Spleen (tissue), 11 donors: Measurements from ENCODE around the gene SNAP47. TPM values are rescaled to one million over a fixed set of nuclear protein-coding genes. Genes with fewer than 3 reads are reported as not detected.

Experiments
- DNase-seq: peaks from one replicate; pipeline ENCODE4 v3.0.0-alpha.2; 2020
- H3K27ac ChIP-seq, 8 donors: fragments of 200-600 bp; sonication (generic) in 7 of 8; 1 replicate in 4 of 8; 2 replicates in 4 of 8; pipeline versions ENCODE4 v1.5.0 to v1.8.0; 2016 to 2021; ENCODE audit warnings: inconsistent platforms in 4 of 8, mild to moderate bottlenecking in 4 of 8, moderate library complexity in 1 of 8
- H3K27me3 ChIP-seq, 7 donors: fragments of 200-600 bp; sonication (generic) in 6 of 7; replicated peaks in 1 of 7; 1 replicate in 4 of 7; 2 replicates in 3 of 7; pipeline versions ENCODE4 v1.5.0 to v1.8.0; 2016 to 2021; ENCODE audit warnings: inconsistent platforms in 3 of 7, mild to moderate bottlenecking in 1 of 7
- H3K36me3 ChIP-seq, 6 donors: fragments of 200-600 bp; sonication (generic) in 5 of 6; 1 replicate in 4 of 6; 2 replicates in 2 of 6; pipeline versions ENCODE4 v1.5.0 to v1.8.0; 2016 to 2021; ENCODE audit warnings: inconsistent platforms in 2 of 6
- H3K4me1 ChIP-seq, 6 donors: fragments of 200-600 bp; sonication (generic) in 5 of 6; 1 replicate in 3 of 6; 2 replicates in 3 of 6; pipeline versions ENCODE4 v1.5.0 to v1.8.0; 2016 to 2021; ENCODE audit warnings: inconsistent platforms in 3 of 6
- H3K4me3 ChIP-seq, 8 donors: fragments of 200-600 bp; sonication (generic) in 7 of 8; 1 replicate in 4 of 8; 2 replicates in 4 of 8; pipeline versions ENCODE4 v1.5.0 to v1.8.0; 2016 to 2021; ENCODE audit warnings: inconsistent platforms in 4 of 8, mild to moderate bottlenecking in 4 of 8, moderate library complexity in 2 of 8
- H3K9me3 ChIP-seq, 8 donors: fragments of 200-600 bp; sonication (generic) in 7 of 8; 1 replicate in 4 of 8; 2 replicates in 4 of 8; pipeline versions ENCODE4 v1.5.0 to v1.8.0; 2016 to 2021; ENCODE audit warnings: inconsistent platforms in 4 of 8
- POLR2A ChIP-seq, 3 donors: fragments of 450-650 bp; IDR thresholded peaks; one replicate each; pipeline ENCODE4 v1.5.1; 2017; ENCODE audit warnings: antibody characterized with exemption in 3 of 3, mild to moderate bottlenecking in 1 of 3
- POLR2AphosphoS5 ChIP-seq, 3 donors: sonication (generic); formaldehyde crosslinking; IDR thresholded peaks; one replicate each; pipeline ENCODE4 v1.5.1; 2017; ENCODE audit warnings: antibody characterized with exemption in 3 of 3
- WGBS, 5 donors: extraction: QIAGEN DNeasy Blood & Tissue Kit in 3 of 5; methylation state at CpG; one replicate each; pipeline versions ENCODE4 v1.1.5 to v1.1.7; 2013 to 2018; 5-methylcytosine and 5-hydroxymethylcytosine counted together
- intact Hi-C: fragments of 100-400 bp; cut with DNase I; formaldehyde crosslinking; loops from one replicate; pipeline ENCODE4 v1.15.0; 2023; ENCODE audit warnings: low total_unique reads
- polyA plus RNA-seq, 3 donors: library from polyadenylated mRNA; stranded (reverse); fragments of 200-250 nt; gene quantifications; one replicate each; pipeline ENCODE4 v1.2.1, GENCODE V29; 2013
- total RNA-seq, 7 donors: library from RNA; depleted of rRNA in 3 of 7; stranded (reverse); fragments of >200 nt in 3 of 7; fragmentation: NEBNext Ultra II Directional in 4 of 7; extraction: Animal tissue kit (Norgen Biotek cat#: 25700) in 4 of 7; gene quantifications; one replicate each; pipeline versions ENCODE4 v1.1.0 to v1.2.1, GENCODE V29; 2016 to 2021
- TF ChIP-seq, protein P1 (sequence below), 11 experiments: fragments of 200-600 bp in 7 of 11; fragments of 450-650 bp in 4 of 11; sonication (generic) in 4 of 11; IDR thresholded peaks in 8 of 11; conservative IDR thresholded peaks in 3 of 11; 1 replicate in 7 of 11; 2 replicates in 4 of 11; pipeline versions ENCODE4 v1.4.0 to v1.8.0; 2016 to 2021; ENCODE audit warnings: antibody characterized with exemption in 11 of 11, inconsistent platforms in 4 of 11, mild to moderate bottlenecking in 1 of 11
- donor health status: healthy with polysubstance abuse.
- donor health status: DM: no; HTN: no; CAD: no; lungs with moderate emphysema.
- donor health status: DM: no; HTN: no; CAD: no.
- donor health status: Bipolar disorder and iron deficiency.
- donor health status: healthy.
- donor health status: DM: no; HTN: no; CAD: no.
- donor health status: DM: yes; HTN: yes; CAD: no.

The SNAP47 gene
- total and polyA plus RNA-seq, 10 donors, result 10.0 to 42.7 (median 22.1) TPM

DNA sequence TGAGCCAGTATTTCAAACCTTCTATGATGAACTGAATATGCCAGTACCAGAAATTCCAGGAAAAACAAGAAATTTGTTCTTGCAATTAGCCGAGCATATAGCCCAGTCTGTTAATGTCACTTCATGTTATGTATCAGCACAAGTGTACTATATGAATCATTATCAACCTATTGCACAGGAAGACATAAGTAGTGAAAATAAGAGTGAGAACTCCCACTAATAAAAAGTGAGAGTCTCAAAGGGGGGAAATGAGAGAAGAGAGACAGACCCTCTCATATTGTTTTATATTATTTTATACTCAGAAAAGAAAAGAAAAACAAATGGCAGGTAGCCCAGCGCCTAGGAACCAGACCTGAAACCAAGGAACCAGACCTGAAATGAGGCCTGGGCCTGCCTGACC lies 16.3 kb upstream of the SNAP47 start:
- H3K9me3 ChIP-seq, result peaks cover 0 to 100% (median 95%) of the 10 kb centered on the region in 8 donors
- no peaks in the 10 kb centered on the region for H3K27me3 ChIP-seq
- no peak overlapping the region for H3K27ac ChIP-seq

DNA sequence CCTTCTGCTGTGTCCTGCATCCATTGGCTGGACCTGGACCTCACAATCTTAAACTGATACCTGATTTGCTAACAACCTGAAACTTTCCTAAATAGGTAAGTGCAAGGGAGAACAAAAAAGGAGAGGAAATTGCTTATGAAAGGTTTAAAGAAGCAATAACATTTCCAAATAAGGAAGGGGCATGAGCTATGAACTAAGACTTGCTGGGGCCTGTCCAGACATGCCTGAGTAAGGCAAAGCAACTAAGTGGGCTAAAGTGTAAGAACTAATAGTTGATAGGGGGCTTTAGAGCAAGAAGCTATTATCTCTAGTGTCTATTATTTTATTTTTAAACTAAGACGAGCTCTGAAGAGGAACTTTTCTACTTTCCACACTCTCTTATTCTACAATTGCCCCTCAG lies 11.8 kb upstream of the SNAP47 start:
- TF ChIP-seq POLR2A (IDR thresholded peaks at IDR 0.05) (no peak), POLR2AphosphoS5 (IDR thresholded peaks at IDR 0.05) (no peak)
- TF ChIP-seq, protein P1, sequence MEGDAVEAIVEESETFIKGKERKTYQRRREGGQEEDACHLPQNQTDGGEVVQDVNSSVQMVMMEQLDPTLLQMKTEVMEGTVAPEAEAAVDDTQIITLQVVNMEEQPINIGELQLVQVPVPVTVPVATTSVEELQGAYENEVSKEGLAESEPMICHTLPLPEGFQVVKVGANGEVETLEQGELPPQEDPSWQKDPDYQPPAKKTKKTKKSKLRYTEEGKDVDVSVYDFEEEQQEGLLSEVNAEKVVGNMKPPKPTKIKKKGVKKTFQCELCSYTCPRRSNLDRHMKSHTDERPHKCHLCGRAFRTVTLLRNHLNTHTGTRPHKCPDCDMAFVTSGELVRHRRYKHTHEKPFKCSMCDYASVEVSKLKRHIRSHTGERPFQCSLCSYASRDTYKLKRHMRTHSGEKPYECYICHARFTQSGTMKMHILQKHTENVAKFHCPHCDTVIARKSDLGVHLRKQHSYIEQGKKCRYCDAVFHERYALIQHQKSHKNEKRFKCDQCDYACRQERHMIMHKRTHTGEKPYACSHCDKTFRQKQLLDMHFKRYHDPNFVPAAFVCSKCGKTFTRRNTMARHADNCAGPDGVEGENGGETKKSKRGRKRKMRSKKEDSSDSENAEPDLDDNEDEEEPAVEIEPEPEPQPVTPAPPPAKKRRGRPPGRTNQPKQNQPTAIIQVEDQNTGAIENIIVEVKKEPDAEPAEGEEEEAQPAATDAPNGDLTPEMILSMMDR (IDR thresholded peaks at IDR 0.05 in 8 of 11, conservative IDR thresholded peaks at IDR 0.05 in 3 of 11), result no peak
- DNase-seq, result no peak
- intact Hi-C loops, result no loop called here
- Histone ChIP-seq H3K9me3 (peaks cover 0 to 57% (median 51%) of the 10 kb centered on the region in 8 donors), H3K4me1 (peaks cover 4 to 10% (median 8%) of the 10 kb centered on the region in 6 donors), H3K27ac (no peak overlapping the region), H3K4me3 (no peak overlapping the region), H3K36me3 (no peaks in the 10 kb centered on the region), H3K27me3 (peaks cover 0 to 18% (median 0%) of the 10 kb centered on the region in 7 donors)
- WGBS, 5 donors, result 67 to 95% (median 83%) methylated on average over 1 of the region's 1 CpG

More for the DNA sequence above, 16.3 kb upstream of the SNAP47 start:
- intact Hi-C loops, result no loop called here
- DNase-seq, result no peak
- TF ChIP-seq POLR2AphosphoS5 (IDR thresholded peaks at IDR 0.05) (no peak), POLR2A (IDR thresholded peaks at IDR 0.05) (no peak)
- TF ChIP-seq, protein P1 (IDR thresholded peaks at IDR 0.05 in 8 of 11, conservative IDR thresholded peaks at IDR 0.05 in 3 of 11), result no peak
- 72 to 81% (median 75%) methylated on average over 2 of the region's 2 CpGs for WGBS, 5 donors
- Histone ChIP-seq H3K36me3 (no peaks in the 10 kb centered on the region), H3K4me3 (no peak overlapping the region), H3K4me1 (no peaks in the 10 kb centered on the region)

DNA sequence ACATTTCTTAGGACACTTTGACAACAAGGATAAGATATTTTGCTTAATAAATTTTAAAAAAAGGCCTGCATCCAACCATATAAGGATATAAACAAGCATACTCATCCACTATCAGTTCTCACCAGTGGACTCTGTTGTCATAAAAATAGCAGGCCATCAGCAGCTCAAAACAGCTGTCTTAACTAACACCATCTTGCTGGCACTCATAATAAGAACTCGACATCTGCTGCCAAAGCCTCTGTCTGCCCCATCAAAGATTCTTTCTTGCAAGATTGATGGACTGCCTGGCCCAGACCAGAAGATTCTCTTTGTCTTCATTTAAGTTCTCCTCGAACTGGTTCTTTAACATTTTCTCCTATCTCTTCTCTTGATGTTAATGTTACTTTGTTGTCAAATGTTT lies 10.2 kb upstream of the SNAP47 start:
- Histone ChIP-seq H3K4me3 (no peak overlapping the region), H3K27me3 (peaks cover 0 to 25% (median 0%) of the 10 kb centered on the region in 7 donors), H3K27ac (no peak overlapping the region), H3K36me3 (no peaks in the 10 kb centered on the region), H3K9me3 (peaks cover 0 to 41% (median 35%) of the 10 kb centered on the region in 8 donors), H3K4me1 (peaks cover 7 to 25% (median 23%) of the 10 kb centered on the region in 6 donors)
- no peak for DNase-seq
- 70 to 81% (median 71%) methylated on average over 2 of the region's 2 CpGs for WGBS, 5 donors
- no peak for TF ChIP-seq POLR2AphosphoS5 (IDR thresholded peaks at IDR 0.05)
- TF ChIP-seq, protein P1 (IDR thresholded peaks at IDR 0.05 in 8 of 11, conservative IDR thresholded peaks at IDR 0.05 in 3 of 11), result no peak
- TF ChIP-seq POLR2A (IDR thresholded peaks at IDR 0.05), result no peak
- intact Hi-C loops, result no loop called here

DNA sequence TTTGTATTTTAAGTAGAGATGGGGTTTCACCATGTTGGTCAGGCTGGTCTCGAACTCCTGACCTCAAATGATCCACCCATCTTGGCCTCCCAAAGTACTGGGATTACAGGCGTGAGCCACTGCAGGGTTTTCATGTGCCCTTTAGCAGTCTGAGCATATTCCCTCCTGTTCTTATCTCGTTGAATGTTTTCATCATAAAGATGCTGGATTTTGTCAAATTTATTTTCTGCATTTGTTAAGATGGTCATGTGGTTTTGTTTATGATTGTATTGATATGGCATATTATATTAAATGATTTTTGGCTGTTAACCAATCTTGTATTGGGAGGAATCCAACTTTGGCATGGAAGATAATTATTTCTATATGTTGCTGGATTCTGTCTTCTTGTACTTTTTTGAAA lies 8.9 kb upstream of the SNAP47 start:
- intact Hi-C loops, result no loop called here
- Histone ChIP-seq H3K27ac (no peak overlapping the region), H3K9me3 (peaks cover 0 to 28% (median 22%) of the 10 kb centered on the region in 8 donors), H3K27me3 (peaks cover 0 to 25% (median 0%) of the 10 kb centered on the region in 7 donors), H3K4me1 (peaks cover 8 to 38% (median 29%) of the 10 kb centered on the region in 6 donors), H3K36me3 (peaks cover 0 to 8% (median 2%) of the 10 kb centered on the region in 6 donors), H3K4me3 (no peak overlapping the region)
- no peak for DNase-seq
- 75 to 87% (median 85%) methylated on average over 3 of the region's 3 CpGs for WGBS, 5 donors
- no peak for TF ChIP-seq POLR2A (IDR thresholded peaks at IDR 0.05)
- TF ChIP-seq, protein P1 (IDR thresholded peaks at IDR 0.05 in 8 of 11, conservative IDR thresholded peaks at IDR 0.05 in 3 of 11), result no peak
- no peak for TF ChIP-seq POLR2AphosphoS5 (IDR thresholded peaks at IDR 0.05)
